ENCODE data around the gene ASPHD1.
"Not testable (repeated sequence)": the region's sequence is repeated elsewhere in the genome, so short reads cannot be mapped to it uniquely, and the experiment has no call there.

ASPHD1 gene

DNA sequence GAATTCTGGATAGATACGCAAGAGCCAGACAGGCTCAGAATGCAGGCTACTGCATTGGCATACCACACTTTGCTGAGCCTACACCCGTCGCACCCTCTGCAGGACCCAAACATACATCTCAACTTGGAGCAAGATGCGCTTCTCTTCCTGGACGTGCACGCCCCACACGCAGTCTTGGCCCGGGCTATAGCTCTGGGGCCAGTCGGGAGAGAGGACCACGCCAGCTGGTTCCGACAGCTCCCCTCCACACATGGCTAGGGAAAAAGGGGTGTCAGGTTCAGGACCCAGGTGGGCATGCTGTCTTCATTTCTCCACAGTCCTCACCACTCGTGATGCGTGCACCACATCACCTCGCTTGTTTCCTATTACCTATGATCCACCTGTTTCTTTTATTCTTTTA is 22.1 kb upstream of the ASPHD1 start:
- DNase-seq: no peak

DNA sequence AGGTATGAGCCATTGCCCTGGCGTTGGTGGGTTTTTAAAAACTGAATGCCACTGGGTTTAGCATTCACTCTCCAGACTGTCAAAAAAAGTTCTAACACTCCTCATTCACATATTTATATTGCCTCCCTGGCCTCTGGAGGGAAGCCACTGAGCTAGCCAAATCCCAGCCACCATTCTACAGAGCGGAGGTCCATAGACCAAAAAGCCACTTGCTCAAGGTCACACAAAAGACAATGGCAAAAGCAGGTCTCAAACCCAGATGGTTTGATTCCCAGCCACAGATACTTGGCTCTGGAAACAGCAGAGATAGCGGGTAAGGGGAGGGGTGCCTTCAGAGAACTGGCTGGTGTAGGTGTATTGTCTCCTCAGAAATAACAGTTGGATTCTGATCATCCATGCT is 19.2 kb upstream of the ASPHD1 start:
- no peak for DNase-seq

DNA sequence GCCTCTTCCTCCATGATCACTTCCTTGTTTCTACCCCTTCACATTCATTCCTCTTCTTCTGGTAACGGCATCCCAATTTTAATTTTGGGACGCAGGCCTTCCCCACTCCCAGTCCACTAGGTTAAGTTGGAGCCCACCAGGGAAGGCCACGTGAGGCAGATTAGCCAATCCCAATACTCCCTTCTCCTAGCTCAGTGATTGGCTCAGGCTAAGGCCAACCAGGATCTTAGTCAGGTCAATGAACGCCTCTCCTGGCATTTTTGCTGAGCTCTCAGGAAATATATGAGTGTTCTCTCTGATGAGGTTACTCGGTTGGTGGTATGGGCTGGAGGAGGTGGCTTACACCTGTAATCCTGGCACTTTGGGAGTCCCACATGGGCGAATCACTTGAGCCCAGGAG is 16.3 kb upstream of the ASPHD1 start:
- no peak for DNase-seq

DNA sequence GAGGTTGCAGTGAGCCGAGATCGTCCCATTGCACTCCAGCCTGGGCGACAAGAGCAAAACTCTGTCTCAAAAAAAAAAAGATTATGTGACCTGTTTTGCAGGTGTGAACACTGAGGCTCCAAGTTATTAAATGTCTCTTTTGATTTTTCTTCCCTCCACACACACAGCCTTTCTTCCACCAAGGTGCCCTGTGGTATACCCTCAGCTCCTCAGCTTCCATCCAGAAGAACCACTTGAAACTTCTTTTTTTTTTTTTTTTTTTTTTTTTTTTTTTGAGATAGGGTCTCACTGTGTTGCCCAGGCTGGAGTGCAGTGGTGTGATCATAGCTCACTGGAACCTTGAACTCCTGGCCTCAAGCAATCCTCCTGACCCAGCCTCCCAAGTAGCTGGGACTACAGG is 10.9 kb upstream of the ASPHD1 start:
- not testable (repeated sequence) for DNase-seq

DNA sequence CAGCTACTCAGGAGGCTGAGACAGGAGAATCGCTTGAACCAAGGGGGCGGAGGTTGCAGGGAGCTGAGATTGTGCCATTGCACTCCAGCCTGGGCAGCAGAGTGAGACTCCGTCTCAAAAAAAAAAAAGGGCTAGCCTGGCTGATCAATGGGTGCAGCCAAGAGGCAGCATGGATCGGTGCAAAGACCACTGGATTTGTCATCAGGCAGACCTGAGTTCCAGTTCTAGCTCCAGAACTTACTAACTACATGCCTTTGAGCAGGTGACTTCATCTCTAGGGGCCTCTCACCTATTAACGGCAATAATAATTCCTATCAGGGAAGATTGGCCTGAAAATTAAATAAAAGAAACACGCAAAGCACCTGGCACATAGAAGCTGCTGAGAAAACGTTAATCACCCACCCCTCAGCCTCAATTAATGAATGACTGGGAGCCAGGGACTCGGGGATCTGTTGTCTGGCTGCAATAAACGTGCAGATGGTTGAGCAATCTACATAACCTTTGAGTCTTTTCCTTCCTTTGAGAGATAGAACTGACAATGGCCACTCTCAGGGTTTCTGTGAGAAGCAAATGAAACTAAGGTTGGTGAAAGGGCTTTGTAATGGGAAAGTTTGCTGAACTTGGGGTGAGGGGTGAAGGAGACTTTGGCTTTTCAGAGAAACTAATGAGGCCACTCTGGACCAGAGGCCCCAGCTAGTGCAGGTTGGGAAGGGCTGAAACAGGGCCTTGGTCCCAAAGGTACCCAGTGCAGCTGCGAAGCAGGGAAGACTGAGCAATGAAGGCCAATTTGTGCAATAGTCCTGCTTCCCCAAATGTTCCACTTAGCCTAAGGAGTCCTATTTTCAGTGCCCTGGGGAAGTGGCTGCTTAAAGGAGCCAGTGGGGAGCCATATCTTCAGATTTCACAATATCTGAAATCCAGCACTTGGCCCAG is 8.5 kb upstream of the ASPHD1 start:
- DNase-seq: no peak

DNA sequence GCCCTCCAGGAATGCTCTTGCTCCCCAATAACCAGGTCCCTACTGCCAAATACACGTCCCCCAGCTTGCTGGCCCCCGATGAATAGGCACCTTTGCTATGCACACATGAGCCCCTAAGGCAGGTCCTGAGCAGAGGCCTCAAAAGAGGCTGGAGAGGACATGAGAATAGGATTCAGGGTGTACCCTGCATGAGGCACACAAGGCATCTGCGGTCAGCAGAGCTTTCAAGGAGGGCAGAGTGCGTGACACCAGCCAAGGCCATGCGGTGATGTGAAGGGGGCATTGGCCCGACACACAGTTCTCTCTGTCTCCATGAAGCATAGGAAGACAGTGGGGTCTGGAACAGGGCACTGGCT is 7.9 kb upstream of the ASPHD1 start:
- DNase-seq: no peak

DNA sequence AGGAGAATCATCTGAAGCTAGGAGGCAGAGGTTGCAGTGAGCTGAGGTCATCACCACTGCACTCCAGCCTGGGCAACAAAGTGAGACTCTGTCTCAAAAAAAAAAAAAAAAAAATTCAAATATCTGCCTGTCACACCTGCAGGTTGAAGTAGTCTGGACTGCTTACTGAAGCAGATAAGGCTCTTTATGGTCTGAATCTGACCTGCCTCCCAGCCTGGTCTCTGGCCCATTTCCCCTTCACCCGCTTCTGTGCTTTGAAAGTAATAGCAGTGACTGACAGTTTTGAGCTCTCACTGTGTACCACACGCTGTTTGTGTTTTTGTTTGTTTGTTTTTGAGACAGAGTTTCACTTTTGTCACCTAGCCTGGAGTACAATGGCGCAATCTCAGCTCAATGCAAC is 6.7 kb upstream of the ASPHD1 start:
- no peak for DNase-seq

DNA sequence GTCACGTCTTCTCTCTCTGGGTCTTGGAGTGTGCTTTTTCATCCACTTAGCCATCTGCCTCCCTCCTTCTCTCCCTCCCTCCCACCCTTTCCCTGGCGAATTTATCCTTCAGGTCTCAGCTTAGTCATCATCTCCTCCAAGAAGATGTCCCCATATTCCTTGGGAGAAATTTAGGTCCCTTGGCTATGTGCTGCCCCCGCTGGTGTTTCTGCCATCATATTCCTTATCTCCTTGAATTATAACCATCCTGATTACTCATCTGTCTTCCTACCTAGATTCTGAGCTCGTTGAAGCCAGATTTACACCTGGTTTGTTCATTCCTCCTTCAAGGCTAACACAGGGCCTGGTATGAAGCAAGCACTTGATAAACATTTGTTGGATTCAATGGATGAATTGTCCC is 5.9 kb upstream of the ASPHD1 start:
- no peak for DNase-seq

DNA sequence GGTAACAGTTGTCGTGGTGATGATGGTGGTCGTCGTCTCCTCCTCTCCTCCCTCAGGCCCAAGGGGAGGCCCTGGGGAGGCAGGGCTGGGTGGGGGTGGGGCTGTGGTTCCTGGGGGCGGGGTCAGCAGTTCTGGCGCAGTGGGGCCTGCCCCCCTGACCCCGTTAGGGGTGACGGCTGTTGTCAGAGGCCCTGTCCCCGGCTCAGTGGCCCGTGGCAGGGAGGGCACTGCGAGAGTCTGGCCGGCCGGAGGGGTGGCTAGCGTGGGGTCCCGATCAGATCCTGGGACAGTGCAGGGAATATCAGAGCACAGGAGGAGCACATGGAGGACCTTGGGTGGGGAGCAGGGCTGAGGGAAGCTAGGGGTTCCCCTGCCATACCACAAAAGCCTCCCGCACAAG is 3.4 kb upstream of the ASPHD1 start:
- DNase-seq: no peak

DNA sequence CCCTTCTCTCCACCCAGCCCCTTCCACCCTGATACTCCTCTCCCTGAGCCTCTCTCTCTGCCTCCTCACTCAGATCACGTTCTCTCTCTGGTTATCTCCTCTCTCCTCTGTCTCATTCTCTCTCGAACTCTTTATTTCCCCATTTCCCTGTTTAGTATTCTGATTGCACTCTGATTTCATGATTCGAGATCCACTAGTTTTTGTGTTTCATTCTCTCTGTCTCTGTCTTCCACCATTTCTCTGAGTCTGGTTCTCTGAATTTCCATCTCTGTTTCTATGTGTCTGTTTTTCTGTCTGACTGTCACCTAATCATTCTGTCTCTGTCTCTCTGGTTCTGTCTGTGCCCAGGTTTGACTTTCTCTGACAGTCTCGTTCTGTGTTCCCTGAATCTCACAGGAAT is 3.0 kb upstream of the ASPHD1 start:
- no peak for DNase-seq

DNA sequence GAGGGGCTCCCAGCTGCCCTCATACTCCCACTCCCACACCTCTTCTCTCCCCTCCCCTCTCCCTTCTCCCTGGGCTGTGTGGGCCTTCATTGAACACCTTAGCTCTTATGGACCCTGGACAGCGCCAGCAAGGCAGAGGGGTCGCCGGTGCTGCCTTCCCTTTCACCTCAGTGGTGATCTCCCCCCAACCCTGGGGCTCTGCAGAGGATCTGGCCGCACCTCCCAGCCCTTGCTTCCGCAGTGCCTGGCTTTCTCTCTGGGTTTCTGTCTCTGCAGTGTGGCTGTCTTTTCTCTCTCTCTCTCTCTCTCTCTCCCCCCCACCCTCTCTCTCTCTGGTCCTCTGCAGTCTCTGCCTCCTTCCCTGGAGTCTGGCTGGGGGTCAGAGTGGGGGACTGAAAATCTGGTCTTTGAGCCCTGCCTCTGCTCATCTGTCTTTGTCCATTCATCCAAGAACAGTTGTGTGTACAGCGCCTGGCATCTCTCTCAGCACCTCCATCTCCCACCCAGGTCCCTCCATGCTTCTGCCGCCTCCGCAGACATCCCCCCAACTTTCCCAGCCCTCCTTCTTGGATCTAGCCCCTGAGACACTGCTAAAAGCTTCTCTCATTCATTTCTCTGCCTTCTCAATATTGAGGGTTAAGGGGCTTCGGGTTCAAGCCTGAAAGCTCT is 2.0 kb upstream of the ASPHD1 start:
- no peak for DNase-seq

DNA sequence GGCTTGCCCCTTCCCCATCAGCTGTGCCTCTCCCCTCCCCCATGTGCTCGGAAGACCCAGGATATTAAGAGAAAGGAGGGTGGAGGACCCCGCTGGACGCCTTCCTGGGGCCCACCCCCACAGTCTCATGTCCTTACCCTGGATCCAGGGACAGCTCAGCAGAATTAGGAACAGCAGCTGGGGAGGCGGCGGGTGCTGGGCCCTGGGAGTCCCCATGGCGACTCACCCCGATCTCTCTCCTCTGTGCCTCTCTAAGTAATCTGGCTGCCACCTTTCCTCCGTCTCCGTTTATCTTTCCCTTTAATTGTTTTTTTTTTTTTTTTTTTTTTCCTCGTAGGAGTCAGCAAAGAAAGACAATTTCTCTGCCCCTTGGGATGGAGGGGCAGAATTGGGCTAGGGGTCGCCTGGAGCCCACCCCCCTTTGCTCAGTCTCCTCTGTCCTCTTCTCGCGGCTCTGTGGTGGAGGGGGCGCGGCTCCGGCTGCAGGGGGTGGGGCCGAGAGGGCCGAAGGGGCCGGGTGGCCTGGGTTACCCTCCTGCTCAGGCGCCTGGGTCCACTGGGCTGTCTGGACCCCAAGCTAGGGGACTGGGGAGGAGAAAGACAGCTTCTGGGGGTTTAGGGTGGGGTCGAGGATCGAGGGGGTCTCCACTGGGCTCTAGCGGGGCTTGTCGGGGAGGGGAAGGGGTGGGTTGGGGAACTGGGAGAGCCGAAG is 1.3 kb upstream of the ASPHD1 start:
- no peak for DNase-seq

DNA sequence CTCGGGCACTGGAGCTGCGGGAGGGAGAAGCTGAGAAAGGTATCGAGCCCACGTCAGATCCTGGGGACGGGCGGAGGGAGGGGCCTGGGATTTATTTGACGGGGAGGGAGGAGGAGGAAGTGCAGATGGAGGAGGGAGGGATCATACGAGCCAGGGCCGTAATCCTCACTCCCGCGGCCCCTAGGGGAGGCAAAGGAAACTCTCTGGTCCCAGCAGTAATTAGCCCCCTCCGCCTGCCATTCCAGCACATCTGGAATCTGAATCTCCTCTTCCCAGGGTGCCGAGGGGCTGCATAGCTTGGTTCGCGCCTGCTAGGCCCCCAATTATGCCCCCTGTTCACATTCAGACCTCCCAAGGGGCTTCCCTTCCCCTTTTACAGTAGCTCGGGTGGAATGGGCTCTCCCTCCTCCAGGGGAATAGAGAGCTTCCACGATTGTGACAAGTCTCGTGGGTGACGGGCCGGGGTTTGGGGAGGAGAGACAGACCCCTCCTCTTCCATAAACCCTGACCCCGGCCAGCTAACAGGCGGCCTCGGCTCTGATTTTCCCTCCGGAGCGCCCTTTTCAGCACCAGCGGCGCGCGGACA is 679 bp upstream of the ASPHD1 start, which contains the start of gene SEZ6L2:
Gene SEZ6L2, minus strand, starts transcription at position 35 of the 586 bp plus-strand sequence. CDS start 531 bp downstream, outside the sequence.
- peak; percentile 80 to 85 for DNase-seq

DNA sequence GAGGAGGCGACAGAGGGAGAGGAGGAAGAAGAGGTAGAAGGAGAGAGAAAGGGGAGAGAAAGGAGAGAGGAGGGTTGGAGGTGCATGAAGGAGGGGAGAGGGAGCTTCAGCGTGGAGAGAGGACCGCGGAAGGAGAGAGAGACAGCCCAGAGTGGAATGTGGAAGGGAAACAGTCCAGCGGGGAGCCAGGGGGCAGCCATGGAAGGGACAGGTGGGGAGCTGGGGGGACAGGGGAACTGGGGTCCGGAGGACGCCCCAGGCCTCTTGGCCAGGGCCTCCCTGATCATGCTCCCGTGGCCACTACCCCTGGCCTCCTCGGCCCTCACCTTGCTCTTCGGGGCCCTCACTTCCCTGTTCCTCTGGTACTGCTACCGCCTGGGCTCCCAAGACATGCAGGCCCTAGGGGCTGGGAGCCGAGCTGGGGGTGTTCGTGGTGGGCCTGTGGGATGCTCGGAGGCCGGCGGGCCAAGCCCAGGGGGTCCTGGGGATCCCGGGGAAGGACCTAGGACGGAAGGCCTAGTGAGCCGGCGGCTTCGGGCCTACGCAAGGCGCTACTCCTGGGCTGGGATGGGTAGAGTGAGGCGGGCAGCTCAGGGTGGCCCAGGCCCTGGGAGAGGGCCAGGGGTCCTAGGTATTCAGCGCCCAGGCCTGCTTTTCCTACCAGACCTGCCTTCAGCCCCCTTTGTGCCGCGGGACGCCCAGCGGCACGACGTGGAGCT is 759 bp downstream of the ASPHD1 start:
- no peak for DNase-seq

DNA sequence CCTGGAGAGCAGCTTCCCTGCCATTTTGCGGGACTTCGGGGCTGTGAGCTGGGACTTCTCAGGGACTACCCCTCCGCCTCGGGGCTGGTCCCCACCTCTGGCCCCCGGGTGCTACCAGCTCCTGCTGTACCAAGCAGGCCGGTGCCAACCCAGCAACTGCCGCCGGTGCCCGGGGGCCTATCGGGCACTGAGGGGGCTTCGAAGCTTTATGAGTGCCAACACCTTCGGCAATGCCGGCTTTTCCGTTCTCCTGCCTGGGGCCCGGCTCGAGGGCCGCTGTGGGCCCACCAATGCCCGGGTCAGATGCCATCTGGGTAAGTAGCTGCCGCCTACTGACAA is 1.3 kb downstream of the ASPHD1 start:
- no peak for DNase-seq

DNA sequence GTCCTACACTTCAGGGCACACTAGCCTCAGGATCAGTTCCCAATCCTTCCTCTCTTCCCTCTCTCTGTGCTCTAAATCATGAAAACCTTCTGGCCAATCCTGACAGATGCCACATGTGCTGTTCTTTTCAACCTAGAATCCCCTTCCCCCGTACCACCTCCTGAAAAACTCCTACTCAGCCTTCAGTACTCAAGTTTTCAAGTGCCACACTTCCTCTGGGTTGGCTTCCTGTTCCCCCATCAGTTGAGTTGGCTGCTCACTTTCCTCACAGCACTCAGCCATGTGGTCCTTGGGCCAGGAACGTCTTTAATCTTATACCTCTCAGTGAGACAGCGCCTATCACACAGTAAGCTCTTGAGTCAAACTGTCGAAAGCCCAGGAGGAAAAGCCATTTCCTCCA is 3.3 kb downstream of the ASPHD1 start:
- DNase-seq: no peak

DNA sequence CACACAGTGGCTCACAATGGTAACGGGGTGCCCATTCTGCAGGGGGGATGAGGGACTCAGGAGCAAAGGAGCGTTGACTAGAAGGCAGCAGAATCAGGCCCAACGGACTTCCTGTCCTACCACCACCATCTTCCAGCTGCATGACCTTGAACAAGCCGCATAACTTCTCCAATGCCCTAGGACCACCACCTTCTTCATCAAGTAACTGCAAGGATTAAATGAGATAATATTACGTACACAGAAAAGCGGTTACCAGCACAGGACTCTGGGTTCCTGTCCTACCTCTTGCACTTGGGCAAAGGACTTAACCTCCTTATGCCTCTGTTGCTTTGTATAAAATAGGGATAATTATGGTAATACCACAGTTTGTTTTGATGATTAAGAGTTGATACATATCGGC is 4.7 kb downstream of the ASPHD1 start:
- no peak for DNase-seq

DNA sequence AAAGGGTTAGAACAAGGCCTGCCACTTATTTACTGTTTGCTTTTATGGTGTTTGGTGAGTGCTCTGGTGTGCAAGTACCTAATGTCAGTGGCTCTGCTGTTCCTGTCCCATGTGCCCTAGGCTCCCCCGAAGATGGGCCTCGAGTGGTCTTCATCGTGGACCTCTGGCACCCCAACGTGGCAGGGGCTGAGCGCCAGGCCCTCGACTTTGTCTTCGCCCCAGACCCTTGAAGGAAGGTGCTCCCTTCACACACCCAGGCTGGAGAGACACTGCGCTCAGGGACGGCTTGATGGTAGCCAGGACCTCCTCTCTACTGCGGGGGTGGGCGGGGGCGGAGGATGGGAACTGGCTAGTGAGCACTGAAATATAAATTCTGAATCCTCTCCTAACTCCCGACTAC is 5.4 kb downstream of the ASPHD1 start:
- no peak for DNase-seq

DNA sequence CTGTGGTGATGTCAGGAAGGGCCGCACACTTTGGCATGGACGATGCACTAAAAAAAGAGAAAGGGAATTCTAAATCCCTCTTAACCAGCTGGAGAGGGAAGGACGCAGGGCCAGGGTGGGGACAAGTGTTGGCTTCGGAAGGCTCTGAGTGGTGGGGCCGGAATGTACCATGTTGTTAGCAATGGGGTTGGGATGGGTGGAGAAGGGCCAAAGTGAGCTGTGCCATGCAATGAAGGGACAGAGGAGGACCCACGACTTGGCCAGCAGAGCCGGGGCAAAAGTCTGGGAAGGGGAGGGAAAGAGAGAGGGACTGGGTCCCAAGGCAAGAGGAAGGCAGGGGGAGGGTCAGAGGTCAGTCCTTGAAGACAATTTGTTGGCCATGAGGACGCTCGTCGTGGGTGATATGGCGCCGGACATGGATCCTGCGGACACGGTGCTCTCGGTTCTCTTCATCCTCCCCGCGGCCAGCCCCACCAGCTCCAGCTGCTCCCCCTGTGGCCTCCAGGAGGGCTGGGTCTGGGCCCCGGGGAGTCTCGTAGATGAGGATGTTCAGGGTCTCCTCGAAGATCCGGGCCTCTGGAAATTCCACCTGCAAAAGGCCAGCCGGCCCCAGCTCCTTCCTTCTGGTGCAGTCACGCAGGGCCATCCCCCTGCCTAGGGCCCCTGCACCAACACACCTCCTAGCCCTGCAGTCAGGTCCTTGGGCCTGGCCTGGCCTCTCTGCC is 6.4 kb downstream of the ASPHD1 start:
- no peak for DNase-seq

DNA sequence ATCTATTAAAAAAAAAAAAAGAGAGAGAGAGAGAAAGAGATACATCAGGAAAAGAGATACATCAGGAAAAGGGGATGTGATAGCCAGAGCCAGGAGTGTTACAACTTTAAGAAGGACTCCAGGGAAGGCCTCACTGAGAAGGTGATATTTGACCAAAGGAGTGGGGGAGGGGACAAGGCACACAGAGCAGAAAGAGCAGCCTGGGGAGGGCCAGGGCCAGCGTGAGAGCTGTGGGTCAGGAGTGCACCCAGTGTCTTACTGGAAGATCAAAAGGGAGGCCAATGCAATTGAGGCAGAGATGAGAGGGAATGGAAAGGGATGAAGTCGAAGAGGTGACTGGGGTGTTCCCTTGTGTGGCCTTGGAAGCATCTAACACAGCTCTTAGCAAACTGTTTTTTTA is 7.7 kb downstream of the ASPHD1 start:
- DNase-seq: no peak

DNA sequence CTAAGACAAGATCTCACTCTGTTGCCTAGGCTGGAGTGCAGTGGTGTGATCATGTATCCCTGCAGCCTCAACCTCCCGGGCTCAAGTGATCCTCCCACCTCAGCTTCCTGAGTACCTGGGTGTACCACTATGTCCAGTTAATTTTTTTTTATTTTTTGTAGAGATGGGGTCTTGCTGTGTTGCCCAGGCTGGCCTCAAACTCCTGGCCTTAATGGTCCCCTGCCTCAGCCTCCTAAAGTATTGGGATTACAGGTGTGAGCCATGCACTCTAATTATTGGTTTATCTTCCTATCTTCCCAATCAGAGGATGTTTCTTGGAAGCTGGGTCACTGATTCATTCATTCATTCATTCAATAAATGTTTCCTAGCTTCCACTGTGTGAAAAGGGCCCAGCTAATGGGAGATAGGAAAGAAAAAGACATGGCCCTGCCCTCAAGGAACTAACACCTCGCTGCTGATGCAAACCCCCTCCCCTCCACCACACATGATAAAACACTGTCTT is 8.5 kb downstream of the ASPHD1 start:
- no peak for DNase-seq

DNA sequence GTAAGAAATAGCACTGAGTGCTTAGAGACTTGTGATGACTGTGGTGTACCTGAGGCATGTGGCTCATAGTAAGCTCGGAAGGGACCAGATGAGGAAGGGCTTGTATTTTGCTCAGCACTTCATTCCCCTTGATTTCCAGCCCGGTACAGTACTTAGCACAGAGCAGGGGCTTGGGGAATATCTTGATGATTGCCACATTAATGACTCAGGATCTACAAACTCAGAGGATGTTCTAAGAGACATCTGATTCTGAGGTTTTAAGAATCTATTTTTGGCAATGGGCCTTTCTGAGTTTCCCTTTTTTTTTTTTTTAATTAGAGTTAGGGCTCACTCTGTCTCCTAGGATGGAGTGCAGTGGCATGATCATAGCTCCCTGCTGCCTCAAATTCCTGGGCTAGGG is 9.1 kb downstream of the ASPHD1 start:
- DNase-seq: no peak
